ENCODE measurements around the gene PI4K2A.
"Not testable (repeated sequence)": the region's sequence is repeated elsewhere in the genome, so short reads cannot be mapped to it uniquely, and the experiment has no call there.

PI4K2A gene

GRCh38 chr10:97632949-97633884, 7.3 kb upstream of the PI4K2A start, which contains the start of gene MORN4:
Gene MORN4, minus strand, starts transcription at chr10:97633500. Its CDS starts 13,847 bp downstream, at chr10:97619653.
- peak; percentile 94 for DNase-seq (ENCODE audit: low read depth, low spot score)

- DNase-seq (ENCODE audit: low read depth, low spot score), result peak; percentile 30
Observed at GRCh38 chr10:97633921-97634320, 6.5 kb upstream of the PI4K2A start.

DNA sequence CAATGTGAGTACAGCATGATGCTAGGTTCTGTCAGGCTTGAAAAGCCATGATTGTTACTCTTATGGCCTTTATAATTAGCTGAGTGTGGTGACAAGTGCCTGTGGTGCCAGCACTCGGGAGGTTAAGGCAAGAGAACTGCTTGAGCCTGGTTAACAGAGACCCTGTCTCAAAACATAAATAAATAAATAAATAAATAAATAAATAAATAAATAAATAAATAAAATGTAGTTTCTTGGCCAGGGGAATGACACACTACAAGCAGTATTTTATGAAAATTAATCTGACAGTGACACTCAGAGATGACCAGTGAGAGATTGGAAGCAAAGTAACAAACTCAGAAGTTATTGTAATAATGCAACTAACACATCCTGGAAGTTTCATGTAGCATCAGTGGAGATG, 4.9 kb upstream of the PI4K2A start:
- no peak for DNase-seq (ENCODE audit: low read depth, low spot score)

DNA sequence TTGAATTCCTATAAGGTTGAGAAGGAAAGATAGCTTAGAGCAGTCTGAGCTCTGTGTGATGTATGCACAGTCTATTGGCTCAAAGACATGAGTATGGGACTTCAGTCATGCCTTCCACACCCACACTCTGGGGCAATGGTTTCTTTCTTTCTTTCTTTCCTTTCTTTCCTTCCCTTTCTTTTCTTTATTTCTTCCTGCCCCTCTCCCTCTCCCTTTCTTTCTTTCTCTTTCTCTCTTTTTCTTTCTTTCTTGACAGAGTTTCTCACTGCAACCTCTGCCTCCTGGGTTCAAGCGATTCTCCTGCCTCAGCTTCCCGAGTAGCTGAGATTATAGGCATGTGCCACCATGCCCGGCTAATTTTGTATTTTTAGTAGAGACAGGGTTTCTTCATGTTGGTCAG, 1.4 kb upstream of the PI4K2A start:
- not testable (repeated sequence) for DNase-seq (ENCODE audit: low read depth, low spot score)

- peak; percentile 65 for DNase-seq (ENCODE audit: low read depth, low spot score)
Observed at GRCh38 chr10:97640868-97641811, 669 bp downstream of the PI4K2A start.

DNA sequence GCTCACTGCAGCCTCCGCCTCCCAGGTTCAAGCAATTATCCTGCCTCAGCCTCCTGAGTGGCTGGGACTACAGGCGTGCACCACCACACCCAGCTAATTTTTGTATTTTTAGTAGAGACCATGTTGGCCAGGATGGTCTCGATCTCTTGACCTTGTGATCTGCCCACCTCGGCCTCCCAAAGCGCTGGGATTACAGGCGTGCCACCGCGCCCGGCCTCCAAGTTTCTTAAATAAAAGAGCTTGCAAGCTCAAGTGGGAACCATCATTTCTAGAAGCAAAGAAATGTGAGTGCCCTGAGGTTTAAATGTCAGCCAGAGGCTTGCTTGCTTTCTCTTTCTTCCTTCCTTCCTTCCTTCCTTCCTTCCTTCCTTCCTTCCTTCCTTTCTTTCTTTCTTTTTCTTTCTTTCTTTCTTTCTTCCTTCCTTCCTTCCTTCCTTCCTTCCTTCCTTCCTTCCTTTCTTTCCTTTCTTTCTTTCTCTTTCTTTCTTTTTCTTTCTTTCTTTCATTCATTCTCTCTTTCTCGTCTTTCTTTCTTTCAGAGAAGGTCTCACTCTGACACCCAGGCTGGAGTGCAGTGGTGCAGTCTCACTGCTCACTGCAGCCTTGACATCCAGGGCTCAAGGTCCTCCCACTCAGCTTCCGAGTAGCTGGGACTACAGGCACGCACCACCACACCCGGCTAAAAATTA, 2.1 kb downstream of the PI4K2A start:
- DNase-seq (ENCODE audit: low read depth, low spot score), result not testable (repeated sequence)

DNA sequence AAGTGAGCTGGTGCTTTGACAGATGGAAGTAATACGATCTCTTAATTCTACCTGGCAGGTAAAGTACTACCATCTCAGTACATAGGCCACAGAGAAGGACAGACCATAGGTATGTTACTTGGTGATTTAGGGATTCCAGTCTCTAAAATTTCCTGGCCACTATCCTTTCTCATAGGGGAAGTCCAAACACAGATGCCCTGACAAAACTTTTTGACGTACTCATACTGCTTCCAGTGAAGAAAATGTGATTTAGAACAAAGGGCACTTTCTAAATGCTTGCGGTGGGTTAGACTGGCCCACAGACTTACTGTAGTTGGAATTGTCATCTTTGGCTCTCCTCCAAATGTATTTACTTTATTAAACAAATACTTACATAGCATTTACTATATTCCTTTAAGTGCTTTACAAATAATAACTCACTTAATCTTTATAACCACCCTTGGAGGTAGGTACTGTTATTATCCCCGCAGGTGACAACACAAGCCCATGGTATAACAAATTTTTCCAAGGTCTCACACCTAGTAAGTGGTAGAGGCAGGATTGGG, 3.0 kb downstream of the PI4K2A start:
- DNase-seq (ENCODE audit: low read depth, low spot score), result no peak

DNA sequence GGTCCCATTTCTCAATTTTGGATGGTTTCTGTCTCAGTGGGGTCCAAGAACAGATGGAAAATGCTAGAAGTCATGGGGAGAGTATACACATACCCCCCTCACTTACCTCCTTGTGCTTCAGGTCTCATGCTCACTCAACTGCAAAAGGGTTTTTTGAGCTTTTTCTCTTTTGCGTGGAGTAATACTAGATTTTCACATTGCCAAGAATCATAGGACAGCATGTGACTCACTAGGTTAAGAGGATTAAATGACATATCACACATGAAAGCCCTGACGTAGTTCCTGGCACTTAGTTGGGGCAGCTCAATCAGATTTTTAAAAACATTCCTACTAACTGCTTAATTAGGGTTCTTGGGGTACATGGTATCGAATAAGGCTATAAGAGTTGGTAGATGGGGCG, 4.5 kb downstream of the PI4K2A start:
- DNase-seq (ENCODE audit: low read depth, low spot score), result no peak

- no peak for DNase-seq (ENCODE audit: low read depth, low spot score)
Observed at GRCh38 chr10:97647556-97647955, 7.1 kb downstream of the PI4K2A start.

DNA sequence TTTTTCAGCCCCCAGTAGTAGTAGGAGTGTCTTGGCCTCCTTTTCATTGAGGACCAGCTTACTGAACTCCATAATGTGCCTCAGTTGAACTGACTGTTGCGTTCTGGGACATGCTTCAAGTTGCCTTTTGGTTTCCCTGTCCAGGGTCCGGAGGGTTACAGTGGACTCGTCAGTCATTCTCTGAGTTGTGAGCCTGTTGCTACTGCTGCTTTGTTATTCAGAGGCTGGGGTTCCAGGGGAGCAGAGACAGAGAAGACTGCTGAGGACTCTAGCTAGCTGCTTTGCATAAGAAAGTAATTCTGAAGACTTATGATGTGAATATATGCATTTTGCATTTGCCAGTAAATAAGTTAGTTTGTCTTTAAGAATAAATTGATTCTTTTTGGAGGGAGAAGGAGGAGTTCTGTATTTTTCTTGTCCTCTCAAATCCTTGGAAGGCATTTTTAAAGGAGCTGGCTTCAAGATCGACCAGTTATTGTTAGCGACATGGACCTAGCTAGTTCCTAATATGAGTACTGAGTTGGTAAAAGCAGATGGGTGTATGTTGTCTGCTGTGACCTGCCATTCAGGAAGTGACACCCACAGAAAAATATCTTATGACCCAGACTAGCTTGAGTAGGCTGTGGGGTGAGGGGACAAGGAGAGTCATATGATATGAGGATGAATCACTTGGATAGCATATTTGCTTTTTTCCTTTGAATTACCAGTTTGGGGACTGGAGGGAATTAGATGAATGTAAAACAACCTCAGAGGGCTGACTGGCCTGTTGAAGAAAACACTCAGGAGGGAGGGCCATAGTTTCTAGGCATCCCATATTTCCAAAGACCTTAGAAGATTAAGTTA, 8.3 kb downstream of the PI4K2A start:
- no peak for DNase-seq (ENCODE audit: low read depth, low spot score)

GRCh38 chr10:97649405-97649750, 8.9 kb downstream of the PI4K2A start:
- not testable (repeated sequence) for DNase-seq (ENCODE audit: low read depth, low spot score)

DNA sequence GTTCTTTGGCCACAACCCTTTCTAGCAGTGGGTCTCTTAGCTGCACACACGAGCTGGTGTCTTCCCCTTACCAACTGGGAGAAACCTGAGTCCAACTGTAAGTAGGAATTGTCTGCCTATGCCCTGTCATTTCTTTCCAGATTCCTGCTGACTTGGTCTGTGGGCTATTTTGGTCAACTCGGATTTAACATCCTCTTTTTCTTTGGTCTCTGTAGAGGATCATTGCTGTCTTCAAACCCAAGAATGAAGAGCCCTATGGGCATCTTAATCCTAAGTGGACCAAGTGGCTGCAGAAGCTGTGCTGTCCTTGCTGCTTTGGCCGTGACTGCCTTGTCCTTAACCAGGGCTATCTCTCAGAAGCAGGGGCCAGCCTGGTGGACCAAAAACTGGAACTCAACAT, 10.3 kb downstream of the PI4K2A start:
- DNase-seq (ENCODE audit: low read depth, low spot score), result no peak

- DNase-seq (ENCODE audit: low read depth, low spot score), result no peak
Observed at GRCh38 chr10:97651773-97652172, 11.3 kb downstream of the PI4K2A start.

GRCh38 chr10:97656777-97657176, 16.3 kb downstream of the PI4K2A start:
- no peak for DNase-seq (ENCODE audit: low read depth, low spot score)

DNA sequence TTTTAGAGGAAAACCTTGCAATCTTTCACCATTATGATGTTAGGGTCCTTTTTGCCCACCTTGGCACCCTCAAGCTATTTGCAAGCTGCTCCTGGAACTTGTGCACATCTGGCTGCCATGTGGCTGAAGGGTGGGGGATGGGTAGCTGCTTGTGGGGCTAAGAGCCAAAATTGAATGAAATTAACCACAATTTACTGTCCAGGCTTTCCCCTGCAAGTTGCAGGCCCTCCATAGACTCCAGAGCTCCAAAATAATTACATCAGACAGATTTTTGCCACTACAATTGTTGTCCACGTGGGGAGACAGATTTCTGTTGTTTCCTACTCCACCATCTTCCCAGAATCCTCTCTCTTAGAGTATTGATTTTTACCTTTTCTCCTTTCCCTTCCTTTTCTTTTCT, 19.1 kb downstream of the PI4K2A start:
- DNase-seq (ENCODE audit: low read depth, low spot score), result no peak

DNA sequence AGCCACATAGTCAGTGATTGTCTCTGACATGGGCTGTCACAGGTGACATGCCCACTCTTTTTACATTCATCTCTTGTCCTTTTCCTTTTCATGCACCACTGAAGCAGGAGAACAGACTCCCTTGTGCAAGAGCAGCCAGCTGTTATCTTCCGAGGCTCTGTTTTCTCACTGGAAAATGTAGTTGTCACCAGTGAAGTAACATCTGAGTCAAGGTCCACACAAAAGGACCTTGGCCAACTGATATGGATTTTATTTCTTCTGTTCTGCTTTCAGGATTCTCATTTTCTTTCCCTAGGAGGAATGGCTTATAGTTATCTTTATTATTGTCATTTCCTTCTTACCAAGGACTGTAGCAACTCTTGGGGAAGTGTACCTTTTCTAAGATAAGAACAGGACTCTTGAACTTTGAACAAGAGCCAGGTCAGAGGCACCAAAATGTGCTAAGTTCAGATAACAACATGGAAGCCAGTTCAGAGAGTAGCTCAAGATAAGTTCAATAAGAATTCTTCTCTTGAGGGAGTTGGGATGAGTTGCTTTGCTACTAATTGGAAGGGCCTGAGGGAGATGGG, 23.9 kb downstream of the PI4K2A start:
- DNase-seq (ENCODE audit: low read depth, low spot score), result no peak

DNA sequence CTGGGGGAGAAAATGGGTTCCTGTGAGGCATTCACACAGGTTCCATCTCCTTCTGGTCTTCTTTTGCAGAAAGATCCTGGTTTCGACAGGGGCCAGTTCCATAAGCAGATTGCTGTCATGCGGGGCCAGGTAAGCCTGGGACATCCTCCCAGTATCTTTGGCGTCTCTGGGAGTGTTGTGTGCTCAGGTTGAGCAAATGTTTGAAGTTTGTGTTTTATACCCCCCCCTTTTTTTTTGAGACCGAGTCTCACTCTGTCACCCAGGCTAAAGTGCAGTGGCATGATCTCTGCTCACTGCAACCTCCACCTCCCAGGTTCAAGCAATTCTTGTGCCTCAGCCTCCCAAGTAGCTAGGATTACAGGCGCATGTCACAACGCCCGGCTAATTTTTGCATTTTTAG, 26.5 kb downstream of the PI4K2A start:
- no peak for DNase-seq (ENCODE audit: low read depth, low spot score)

GRCh38 chr10:97667463-97667862, 27.0 kb downstream of the PI4K2A start:
- DNase-seq (ENCODE audit: low read depth, low spot score), result no peak

DNA sequence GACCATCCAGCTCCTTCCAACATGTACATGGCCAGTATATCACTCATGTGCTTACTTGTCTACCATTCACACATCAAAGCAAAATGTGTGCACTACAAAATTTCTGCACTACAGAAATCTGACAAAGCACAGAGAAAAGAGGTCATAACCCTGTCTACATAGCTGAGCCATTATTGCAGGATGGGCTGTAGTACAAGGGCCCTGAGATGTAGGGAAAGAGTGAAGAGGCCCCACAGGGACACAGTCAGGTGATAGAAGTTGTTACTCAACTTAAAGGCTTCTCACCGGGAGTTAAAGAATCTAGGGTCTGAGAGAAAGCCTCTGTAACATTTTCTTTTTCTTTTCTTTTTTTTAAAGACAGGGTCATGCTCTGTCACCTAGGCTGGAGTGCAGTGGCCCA, 29.1 kb downstream of the PI4K2A start:
- no peak for DNase-seq (ENCODE audit: low read depth, low spot score)
